ENCODE data around the gene SPOCK1. TPM values are rescaled to one million over a fixed set of nuclear protein-coding genes. Genes with fewer than 3 reads are reported as not detected.

The SPOCK1 gene
- total and polyA plus RNA-seq, 9 of the 15 experiments (the other 6 are each of a cell fraction or from before 2014, with no cell fraction given): 0.01 to 0.35 (median 0.04) TPM; not detected in 6

- Histone ChIP-seq H3K4me3 (no peak overlapping the region), H3K27ac (ENCODE audit: extremely low read depth, low read depth, low read length) (no peak overlapping the region), H3K4me1 (replicated peaks in 1 of 2; ENCODE audit: control insufficient read depth in 2 of 2, insufficient read depth in 2 of 2, low read length in 2 of 2) (no peaks in the 10 kb centered on the region), H3K9me1 (ENCODE audit: control insufficient read depth, insufficient read depth, low read length) (peaks cover 2% of the 10 kb centered on the region), H3K36me3 (ENCODE audit: control insufficient read depth, insufficient read depth, low read length) (no peaks in the 10 kb centered on the region), H3K9me3 (replicated peaks; ENCODE audit: control insufficient read depth, insufficient read depth, low read depth, low read length) (no peaks in the 10 kb centered on the region), H3K27me3 (ENCODE audit: control insufficient read depth in 2 of 2, insufficient read depth in 2 of 2, low read length in 2 of 2) (no peaks in the 10 kb centered on the region), H3K4me2 (ENCODE audit: insufficient read depth, low read length) (no peak overlapping the region), H3K79me2 (ENCODE audit: control insufficient read depth, insufficient read depth, low read length) (no peaks in the 10 kb centered on the region), H4K20me1 (replicated peaks; ENCODE audit: control insufficient read depth, insufficient read depth, low read length) (no peaks in the 10 kb centered on the region), H2AFZ (ENCODE audit: low read depth, low read length) (no peak overlapping the region), H3K9ac (ENCODE audit: insufficient read depth in 1 of 2, low read depth in 2 of 2, low read length in 2 of 2) (no peak overlapping the region)
- 0% methylated on average over 5 of the region's 5 CpGs for WGBS (ENCODE audit: insufficient coverage, low coverage, missing lambda C conversion rate)
- in situ Hi-C loops (cut with MboI) (no loop called here), intact Hi-C loops (cut with micrococcal nuclease) (no loop called here)
- CTCF ChIA-PET (ENCODE audit: low intra/inter-chr PET ratio): no interaction called here
- FAIRE-seq (no peak), DNase-seq (ENCODE audit: extremely low read depth in 1 of 4, low spot score in 3 of 4) (no peak), ATAC-seq (no peak)
- POLR2A ChIA-PET: interaction anchor here (0.7 to 0.9 kb wide), 2 partner anchors 9 to 10 kb away, joined by 3 to 4 read pairs; no protein-coding TSS in a partner anchor
- BruUV-seq (replicated peaks): no TSS peak
- TF ChIP-seq ZNF24 (IDR thresholded peaks at IDR 0.05): no peak
- no peak for TF ChIP-seq MEIS2 (IDR thresholded peaks at IDR 0.05; ENCODE audit: partially characterized antibody)
- TF ChIP-seq HOXB6 (CRISPR knock-in tag; IDR thresholded peaks at IDR 0.05; ENCODE audit: borderline replicate concordance): no peak
- no peak for TF ChIP-seq ZNF277 (CRISPR knock-in tag; IDR thresholded peaks at IDR 0.05; ENCODE audit: borderline replicate concordance)
- TF ChIP-seq CREB5 (CRISPR knock-in tag; IDR thresholded peaks at IDR 0.05): no peak
- no peak for TF ChIP-seq MCM5 (IDR thresholded peaks at IDR 0.05; ENCODE audit: low read depth)
- TF ChIP-seq ZKSCAN8 (CRISPR knock-in tag; IDR thresholded peaks at IDR 0.05): no peak
- no peak for TF ChIP-seq UBTF (IDR thresholded peaks at IDR 0.05; ENCODE audit: borderline replicate concordance in 1 of 2, low read depth in 2 of 2, low read length in 2 of 2)
- no peak for TF ChIP-seq NR0B1 (IDR thresholded peaks at IDR 0.05; ENCODE audit: partially characterized antibody)
- TF ChIP-seq POU5F1 (IDR thresholded peaks at IDR 0.05; ENCODE audit: borderline replicate concordance, low read depth, low read length, partially characterized antibody): no peak
- TF ChIP-seq SNIP1 (IDR thresholded peaks at IDR 0.05; ENCODE audit: low read depth): no peak
- no peak for TF ChIP-seq ZNF778 (CRISPR knock-in tag; IDR thresholded peaks at IDR 0.05)
Measured at GRCh38 chr5:137310051-137310730, 188.9 kb downstream of the SPOCK1 start.
